Activated CD4-positive, CD25-positive, alpha-beta regulatory T cell treated with anti-CD3 and anti-CD28 coated beads, Interleukin-2, amount 50 U/mL, for 16 hours (primary cell): Measurements from ENCODE around the gene LRCH1.

Experiments used
- DNase-seq: peaks from one replicate; pipeline ENCODE4 v3.0.0-alpha.2; 2020; ENCODE audit warnings: low read depth, low spot score

The LRCH1 gene

GRCh38 chr13:46687810-46688209 lies 134.8 kb downstream of the LRCH1 start:
- DNase-seq, result no peak

GRCh38 chr13:46688306-46688705 lies 135.3 kb downstream of the LRCH1 start:
- no peak for DNase-seq

- DNase-seq, result no peak
Observed at GRCh38 chr13:46698014-46698413, 145.0 kb downstream of the LRCH1 start.

- no peak for DNase-seq
Observed at GRCh38 chr13:46698910-46699460, 146.0 kb downstream of the LRCH1 start.

GRCh38 chr13:46712524-46712923 lies 159.6 kb downstream of the LRCH1 start:
- no peak for DNase-seq

- DNase-seq, result no peak
Observed at GRCh38 chr13:46715363-46715762, 162.4 kb downstream of the LRCH1 start.

GRCh38 chr13:46716821-46717220 lies 163.9 kb downstream of the LRCH1 start:
- DNase-seq, result no peak

GRCh38 chr13:46717275-46717674 lies 164.3 kb downstream of the LRCH1 start:
- DNase-seq, result no peak

GRCh38 chr13:46717856-46718255 lies 164.9 kb downstream of the LRCH1 start:
- DNase-seq, result no peak

GRCh38 chr13:46720189-46720588 lies 167.2 kb downstream of the LRCH1 start:
- DNase-seq, result no peak

GRCh38 chr13:46721054-46721453 lies 168.1 kb downstream of the LRCH1 start:
- no peak for DNase-seq

GRCh38 chr13:46726347-46726746 lies 173.4 kb downstream of the LRCH1 start:
- DNase-seq, result no peak

- DNase-seq, result no peak
Observed at GRCh38 chr13:46728777-46729176, 175.8 kb downstream of the LRCH1 start.

- DNase-seq, result no peak
Observed at GRCh38 chr13:46731535-46731934, 178.6 kb downstream of the LRCH1 start.

GRCh38 chr13:46735425-46735824 lies 182.5 kb downstream of the LRCH1 start:
- DNase-seq, result no peak

- DNase-seq, result no peak
Observed at GRCh38 chr13:46736541-46737310, 183.8 kb downstream of the LRCH1 start.

- no peak for DNase-seq
Observed at GRCh38 chr13:46738055-46738454, 185.1 kb downstream of the LRCH1 start.

- DNase-seq, result no peak
Observed at GRCh38 chr13:46738766-46739165, 185.8 kb downstream of the LRCH1 start.

- no peak for DNase-seq
Observed at GRCh38 chr13:46739447-46740098, 186.6 kb downstream of the LRCH1 start.

- no peak for DNase-seq
Observed at GRCh38 chr13:46743191-46743590, 190.2 kb downstream of the LRCH1 start.

- DNase-seq, result no peak
Observed at GRCh38 chr13:46745062-46745461, 192.1 kb downstream of the LRCH1 start.

- no peak for DNase-seq
Observed at GRCh38 chr13:46745706-46746105, 192.7 kb downstream of the LRCH1 start.
